B cell (primary cell): ENCODE data around the gene FXYD1. TPM values are rescaled to one million over a fixed set of nuclear protein-coding genes. Genes with fewer than 3 reads are reported as not detected.
A peak's percentile ranks its signal among the peaks of the same experiment; 100 is the strongest.

ENCODE experiments used
- ATAC-seq: fragments of 200-7000 bp; cut with Tn5 transposase; one replicate; pipeline ENCODE4 v1.10.0; 2021; ENCODE audit warnings: low read depth, mild to moderate bottlenecking, moderate number of reproducible peaks, moderate library complexity
- CTCF ChIA-PET: fragments of 350-600 bp; sonication (Branson Sonifier 250); formaldehyde crosslinking; loops from one replicate; lab custom pipeline; 2021; ENCODE audit warnings: antibody characterized with exemption, inconsistent platforms; lab: Charles Lee
- POLR2A ChIA-PET: fragments of 350-600 bp; sonication (Branson Sonifier 250); formaldehyde crosslinking; loops from one replicate; lab custom pipeline; 2021; ENCODE audit warnings: antibody characterized with exemption; lab: Charles Lee
- DNase-seq: peaks from one replicate; pipeline ENCODE4 v3.0.0; 2013
- H2AFZ ChIP-seq: 2 replicates; pipeline ENCODE4 v1.6.1; 2012; ENCODE audit warnings: mild to moderate bottlenecking, low read depth, low read length; ENCODE audit not compliant: insufficient read depth, poor library complexity, severe bottlenecking
- H3K27ac ChIP-seq, 2 donors: 1 replicate in 1 of 2; 2 replicates in 1 of 2; pipeline ENCODE4 v1.5.1; 2012 to 2013; ENCODE audit warnings: low read length in 2 of 2, mild to moderate bottlenecking in 2 of 2, moderate library complexity in 1 of 2
- H3K27me3 ChIP-seq, 4 experiments: fragments of 200-600 bp in 1 of 4; sonication (generic) in 1 of 4; replicated peaks in 1 of 4; 1 replicate in 2 of 4; 2 replicates in 2 of 4; pipeline versions ENCODE4 v1.6.1 to v1.7.0; 2013 to 2016; ENCODE audit warnings: low read length in 3 of 4, mild to moderate bottlenecking in 2 of 4, mixed read lengths in 1 of 4, moderate library complexity in 1 of 4; ENCODE audit not compliant: insufficient read depth in 4 of 4, control insufficient read depth in 3 of 4; ENCODE audit errors: control extremely low read depth in 1 of 4
- H3K36me3 ChIP-seq, 2 experiments: replicated peaks in 1 of 2; 1 replicate in 1 of 2; 2 replicates in 1 of 2; pipeline versions ENCODE4 v1.6.1 to v1.7.1; 2013; ENCODE audit warnings: low read length in 1 of 2; ENCODE audit not compliant: insufficient read depth in 2 of 2, control insufficient read depth in 1 of 2; ENCODE audit errors: control extremely low read depth in 1 of 2, extremely low read depth in 1 of 2
- H3K4me1 ChIP-seq, 2 donors: fragments of 200-600 bp in 1 of 2; sonication (generic) in 1 of 2; 1 replicate in 1 of 2; 2 replicates in 1 of 2; pipeline versions ENCODE4 v1.5.1 to v1.6.1; 2013 to 2017; ENCODE audit warnings: low read length in 2 of 2; ENCODE audit not compliant: control insufficient read depth in 2 of 2, insufficient read depth in 2 of 2
- H3K4me2 ChIP-seq: replicated peaks from 2 replicates; pipeline ENCODE3; 2012; ENCODE audit warnings: mild to moderate bottlenecking, low read depth, low read length; ENCODE audit not compliant: poor library complexity, severe bottlenecking
- H3K4me3 ChIP-seq, 5 experiments: fragments of 200-600 bp in 1 of 5; sonication (generic) in 1 of 5; 1 replicate in 3 of 5; 2 replicates in 2 of 5; pipeline versions ENCODE4 v1.5.1 to v1.7.0; 2011 to 2016; ENCODE audit warnings: low read length in 4 of 5, mild to moderate bottlenecking in 4 of 5, low read depth in 2 of 5, control low read depth in 1 of 5, moderate library complexity in 1 of 5; ENCODE audit not compliant: insufficient read depth in 1 of 5; ENCODE audit errors: control extremely low read depth in 1 of 5, extremely low read depth in 1 of 5
- H3K79me2 ChIP-seq: fragments of 200-600 bp; sonication (generic); one replicate; pipeline ENCODE4 v1.6.0; 2016; ENCODE audit warnings: low read length; ENCODE audit not compliant: control insufficient read depth, insufficient read depth
- H3K9ac ChIP-seq: fragments of 200-600 bp; sonication (generic); 2 replicates; pipeline ENCODE4 v1.6.1; 2017; ENCODE audit warnings: mild to moderate bottlenecking, low read length, moderate library complexity
- H3K9me3 ChIP-seq, 3 donors: one replicate each; pipeline versions ENCODE4 v1.6.1 to v1.7.1; 2013; ENCODE audit warnings: low read length in 2 of 3; ENCODE audit not compliant: control insufficient read depth in 2 of 3, insufficient read depth in 1 of 3; ENCODE audit errors: control extremely low read depth in 1 of 3
- H4K20me1 ChIP-seq: 2 replicates; pipeline ENCODE4 v1.6.0; 2012; ENCODE audit warnings: mild to moderate bottlenecking, low read length; ENCODE audit not compliant: insufficient read depth, control insufficient read depth, poor library complexity, severe bottlenecking
- H3K27ac Mint-ChIP-seq: one replicate; pipeline ENCODE4 v1.8.0; 2021; ENCODE audit warnings: mixed read lengths
- H3K27me3 Mint-ChIP-seq: one replicate; pipeline ENCODE4 v1.8.0; 2021; ENCODE audit warnings: mixed read lengths
- H3K4me1 Mint-ChIP-seq: one replicate; pipeline ENCODE4 v1.8.0; 2021; ENCODE audit warnings: mixed read lengths
- H3K4me3 Mint-ChIP-seq: one replicate; pipeline ENCODE4 v1.8.0; 2021; ENCODE audit warnings: mixed read lengths
- H3K9me3 Mint-ChIP-seq: one replicate; pipeline ENCODE4 v1.8.0; 2022; ENCODE audit warnings: mixed read lengths; ENCODE audit not compliant: insufficient read depth
- EZH2 ChIP-seq: IDR thresholded peaks from 2 replicates; pipeline ENCODE4 v1.6.1; 2012; ENCODE audit warnings: borderline replicate concordance, low read depth, mild to moderate bottlenecking, moderate library complexity, low read length; ENCODE audit not compliant: insufficient read depth, poor library complexity, severe bottlenecking
- WGBS: methylation state at CpG from one replicate; pipeline ENCODE4 v1.1.5; 2013; ENCODE audit warnings: missing lambda C conversion rate; ENCODE audit not compliant: insufficient coverage; 5-methylcytosine and 5-hydroxymethylcytosine counted together
- intact Hi-C: fragments of 100-400 bp; cut with micrococcal nuclease; formaldehyde crosslinking; loops from one replicate; pipeline ENCODE4 v1.10.0; 2022
- polyA plus RNA-seq: library from polyadenylated mRNA; depleted of rRNA; stranded (reverse); fragments of >200 nt; gene quantifications from 2 replicates; pipeline ENCODE4 v1.2.3, GENCODE V29; 2012
- small RNA-seq: library from RNA; depleted of rRNA; stranded (forward); fragments of <200 nt; gene quantifications from one replicate; pipeline ENCODE3, GENCODE V24; 2012; ENCODE audit warnings: low replicate concordance, low read depth; ENCODE audit not compliant: insufficient read length
- total RNA-seq, 2 donors: library from RNA; stranded (reverse); fragments of 120-200 nt in 1 of 2; gene quantifications; 1 replicate in 1 of 2; 2 replicates in 1 of 2; pipeline versions ENCODE4 v1.2.3 to v1.2.4, GENCODE V29; 2013 to 2022
- TF ChIP-seq, protein P1 (sequence below): fragments of 200-600 bp; IDR thresholded peaks from one replicate; pipeline ENCODE4 v1.8.0; 2022; ENCODE audit warnings: antibody characterized with exemption, mild to moderate bottlenecking

Gene FXYD1
- total and polyA plus RNA-seq, 2 donors (not counting 1 experiment from before 2014, with no cell fraction given) = 3.1 to 4.7 TPM

GRCh38 chr19:35184267-35184666 lies 45.6 kb downstream of the FXYD1 start:
- no peaks in the 10 kb centered on the region for H3K36me3 ChIP-seq
- no peaks in the 10 kb centered on the region for H3K4me1 ChIP-seq
- no peak overlapping the region for H3K4me2 ChIP-seq
- no peaks in the 10 kb centered on the region for H3K79me2 ChIP-seq
- WGBS = no CpG with 5 or more reads among the region's 1 CpG
- peak overlapping the region; percentile 10 for H3K27ac Mint-ChIP-seq
- TF ChIP-seq, protein P1, sequence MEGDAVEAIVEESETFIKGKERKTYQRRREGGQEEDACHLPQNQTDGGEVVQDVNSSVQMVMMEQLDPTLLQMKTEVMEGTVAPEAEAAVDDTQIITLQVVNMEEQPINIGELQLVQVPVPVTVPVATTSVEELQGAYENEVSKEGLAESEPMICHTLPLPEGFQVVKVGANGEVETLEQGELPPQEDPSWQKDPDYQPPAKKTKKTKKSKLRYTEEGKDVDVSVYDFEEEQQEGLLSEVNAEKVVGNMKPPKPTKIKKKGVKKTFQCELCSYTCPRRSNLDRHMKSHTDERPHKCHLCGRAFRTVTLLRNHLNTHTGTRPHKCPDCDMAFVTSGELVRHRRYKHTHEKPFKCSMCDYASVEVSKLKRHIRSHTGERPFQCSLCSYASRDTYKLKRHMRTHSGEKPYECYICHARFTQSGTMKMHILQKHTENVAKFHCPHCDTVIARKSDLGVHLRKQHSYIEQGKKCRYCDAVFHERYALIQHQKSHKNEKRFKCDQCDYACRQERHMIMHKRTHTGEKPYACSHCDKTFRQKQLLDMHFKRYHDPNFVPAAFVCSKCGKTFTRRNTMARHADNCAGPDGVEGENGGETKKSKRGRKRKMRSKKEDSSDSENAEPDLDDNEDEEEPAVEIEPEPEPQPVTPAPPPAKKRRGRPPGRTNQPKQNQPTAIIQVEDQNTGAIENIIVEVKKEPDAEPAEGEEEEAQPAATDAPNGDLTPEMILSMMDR = no peak
- no peak for TF ChIP-seq EZH2
- H3K4me3 Mint-ChIP-seq = no peak overlapping the region
- peaks cover 0 to 6% (median 1%) of the 10 kb centered on the region in 3 donors for H3K9me3 ChIP-seq
- no peak overlapping the region for H3K27ac ChIP-seq
- no peak overlapping the region for H3K4me3 ChIP-seq
- H3K9ac ChIP-seq = no peak overlapping the region
- peaks cover 2% of the 10 kb centered on the region for H3K4me1 Mint-ChIP-seq
- no peaks in the 10 kb centered on the region for H3K27me3 ChIP-seq
- H3K9me3 Mint-ChIP-seq = peaks cover 6% of the 10 kb centered on the region
- no peaks in the 10 kb centered on the region for H3K27me3 Mint-ChIP-seq
- intact Hi-C loops = no loop called here
- no peaks in the 10 kb centered on the region for H4K20me1 ChIP-seq
- no peak for DNase-seq
- POLR2A ChIA-PET = no interaction called here
- no peak overlapping the region for H2AFZ ChIP-seq
- CTCF ChIA-PET = interaction anchor here (1.1 to 1.2 kb wide), 2 partner anchors 32 to 34 kb away, joined by 3 read pairs; no protein-coding TSS in a partner anchor
- no peak for ATAC-seq

DNA sequence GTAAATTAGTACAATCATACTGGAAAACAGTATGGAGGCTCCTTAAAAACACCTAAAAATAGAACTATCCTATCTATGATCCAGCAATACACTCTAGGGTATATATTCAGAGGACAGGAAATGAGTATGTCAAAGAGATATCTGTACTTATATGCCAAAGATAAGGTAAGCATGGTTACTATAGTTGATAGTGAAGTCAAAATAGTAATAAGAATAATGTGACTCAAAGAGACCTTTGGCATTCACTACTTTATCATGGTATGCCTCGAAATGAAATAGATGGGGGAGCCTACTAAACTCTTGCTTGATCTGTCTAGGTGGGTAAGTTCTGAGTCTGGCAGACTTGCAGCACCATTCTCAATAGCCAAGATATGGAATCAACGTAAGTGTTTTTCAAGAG lies 46.3 kb downstream of the FXYD1 start:
- no peak overlapping the region for H3K4me3 Mint-ChIP-seq
- DNase-seq = no peak

More for the DNA sequence above, 46.3 kb downstream of the FXYD1 start:
- intact Hi-C loops = no loop called here
- no peaks in the 10 kb centered on the region for H4K20me1 ChIP-seq
- ChIA-PET CTCF (interaction anchor here (1.8 kb wide), 1 partner anchor 19 kb away, joined by 4 read pairs; no protein-coding TSS in a partner anchor), POLR2A (no interaction called here)
- TF ChIP-seq, protein P1 = no peak
- no peak for TF ChIP-seq EZH2
- WGBS = no CpG with 5 or more reads among the region's 2 CpGs
- H3K36me3 ChIP-seq = no peaks in the 10 kb centered on the region
- H3K4me1 Mint-ChIP-seq = peaks cover under 1% of the 10 kb centered on the region
- H2AFZ ChIP-seq = no peak overlapping the region
- no peak for ATAC-seq
- H3K9ac ChIP-seq = no peak overlapping the region
- no peak overlapping the region for H3K4me2 ChIP-seq
- no peaks in the 10 kb centered on the region for H3K4me1 ChIP-seq
- H3K27ac ChIP-seq = no peak overlapping the region
- H3K27ac Mint-ChIP-seq = no peak overlapping the region
- no peaks in the 10 kb centered on the region for H3K27me3 Mint-ChIP-seq
- no peaks in the 10 kb centered on the region for H3K27me3 ChIP-seq
- H3K9me3 Mint-ChIP-seq = peaks cover 6% of the 10 kb centered on the region
- no peak overlapping the region for H3K4me3 ChIP-seq
- peaks cover 0 to 6% (median 1%) of the 10 kb centered on the region in 3 donors for H3K9me3 ChIP-seq
- H3K79me2 ChIP-seq = no peaks in the 10 kb centered on the region

Small RNA genes lying within 50 kb of the gene (small RNA-seq; reads per million reads assigned to genes)
- not detected for gene AC020907.2

Other genes with a start within 250 kb of the FXYD1 start
- gene ZNF30, start 211.9 kb upstream of the FXYD1 start, total RNA-seq = 3.3 and 5.1 TPM in 2 replicates
- 2.5 and 3.3 TPM in 2 replicates for gene ZNF30, start 211.9 kb upstream of the FXYD1 start, polyA plus RNA-seq
- 10.9 and 11.2 TPM in 2 replicates for gene ZNF792, start 174.6 kb upstream of the FXYD1 start, total RNA-seq
- 2.6 and 3.8 TPM in 2 replicates for gene ZNF792, start 174.6 kb upstream of the FXYD1 start, polyA plus RNA-seq
- gene GRAMD1A, start 138.5 kb upstream of the FXYD1 start, total RNA-seq = 102 TPM in 2 replicates
- 83.8 and 90.5 TPM in 2 replicates for gene GRAMD1A, start 138.5 kb upstream of the FXYD1 start, polyA plus RNA-seq
- 0.49 and 0.52 TPM in 2 replicates for gene SCN1B, start 108.4 kb upstream of the FXYD1 start, total RNA-seq
- gene SCN1B, start 108.4 kb upstream of the FXYD1 start, polyA plus RNA-seq = 0.72 and 1.3 TPM in 2 replicates
- gene HPN, start 97.1 kb upstream of the FXYD1 start, total RNA-seq = not detected in 2 replicates
- gene HPN, start 97.1 kb upstream of the FXYD1 start, polyA plus RNA-seq = 0.30 TPM in 1 of 2 replicates, not detected in the other
- gene FXYD3, start 23.0 kb upstream of the FXYD1 start, total RNA-seq = not detected in 2 replicates
- not detected in 2 replicates for gene FXYD3, start 23.0 kb upstream of the FXYD1 start, polyA plus RNA-seq
- gene LGI4, start 3.8 kb upstream of the FXYD1 start, total RNA-seq = 0.59 and 0.70 TPM in 2 replicates
- 0.40 and 0.74 TPM in 2 replicates for gene LGI4, start 3.8 kb upstream of the FXYD1 start, polyA plus RNA-seq
- gene FXYD7, start 4.4 kb downstream of the FXYD1 start, total RNA-seq = 27.4 and 32.1 TPM in 2 replicates
- gene FXYD7, start 4.4 kb downstream of the FXYD1 start, polyA plus RNA-seq = 3.8 and 6.3 TPM in 2 replicates
- 293 and 310 TPM in 2 replicates for gene FXYD5, start 15.9 kb downstream of the FXYD1 start, total RNA-seq
- gene FXYD5, start 15.9 kb downstream of the FXYD1 start, polyA plus RNA-seq = 362 and 390 TPM in 2 replicates
- gene FAM187B, start 89.9 kb downstream of the FXYD1 start, total RNA-seq = 0.25 TPM in 1 of 2 replicates, not detected in the other
- gene FAM187B, start 89.9 kb downstream of the FXYD1 start, polyA plus RNA-seq = not detected in 2 replicates
- 45.3 and 46.5 TPM in 2 replicates for gene LSR, start 110.2 kb downstream of the FXYD1 start, total RNA-seq
- 29.9 and 37.2 TPM in 2 replicates for gene LSR, start 110.2 kb downstream of the FXYD1 start, polyA plus RNA-seq
- 314 and 318 TPM in 2 replicates for gene USF2, start 130.1 kb downstream of the FXYD1 start, total RNA-seq
- 357 and 377 TPM in 2 replicates for gene USF2, start 130.1 kb downstream of the FXYD1 start, polyA plus RNA-seq
- 2.5 and 3.0 TPM in 2 replicates for gene HAMP, start 143.7 kb downstream of the FXYD1 start, total RNA-seq
- 0.70 and 1.4 TPM in 2 replicates for gene HAMP, start 143.7 kb downstream of the FXYD1 start, polyA plus RNA-seq
- 0.12 TPM in 1 of 2 replicates, not detected in the other for gene MAG, start 153.3 kb downstream of the FXYD1 start, total RNA-seq
- 0.30 and 0.58 TPM in 2 replicates for gene MAG, start 153.3 kb downstream of the FXYD1 start, polyA plus RNA-seq
- gene CD22, start 190.4 kb downstream of the FXYD1 start, total RNA-seq = 692 and 698 TPM in 2 replicates
- 1,437 and 1,715 TPM in 2 replicates for gene CD22, start 190.4 kb downstream of the FXYD1 start, polyA plus RNA-seq
- gene FFAR1, start 209.1 kb downstream of the FXYD1 start, total RNA-seq = 3.0 and 3.3 TPM in 2 replicates
- gene FFAR1, start 209.1 kb downstream of the FXYD1 start, polyA plus RNA-seq = 17.9 and 118 TPM in 2 replicates
- not detected in 2 replicates for gene FFAR3, start 219.6 kb downstream of the FXYD1 start, total RNA-seq
- gene FFAR3, start 219.6 kb downstream of the FXYD1 start, polyA plus RNA-seq = 0.63 and 4.1 TPM in 2 replicates
- gene GPR42, start 232.2 kb downstream of the FXYD1 start, total RNA-seq = not detected in 2 replicates
- gene GPR42, start 232.2 kb downstream of the FXYD1 start, polyA plus RNA-seq = 0.10 and 3.5 TPM in 2 replicates